Measurements from ENCODE around the gene ATP9A. TPM values are rescaled to one million over a fixed set of nuclear protein-coding genes. Genes with fewer than 3 reads are reported as not detected.

The ATP9A gene
- polyA plus RNA-seq, 1 donor (not counting 4 experiments of a cell fraction or from before 2014, with no cell fraction given): 5.8 TPM

DNA sequence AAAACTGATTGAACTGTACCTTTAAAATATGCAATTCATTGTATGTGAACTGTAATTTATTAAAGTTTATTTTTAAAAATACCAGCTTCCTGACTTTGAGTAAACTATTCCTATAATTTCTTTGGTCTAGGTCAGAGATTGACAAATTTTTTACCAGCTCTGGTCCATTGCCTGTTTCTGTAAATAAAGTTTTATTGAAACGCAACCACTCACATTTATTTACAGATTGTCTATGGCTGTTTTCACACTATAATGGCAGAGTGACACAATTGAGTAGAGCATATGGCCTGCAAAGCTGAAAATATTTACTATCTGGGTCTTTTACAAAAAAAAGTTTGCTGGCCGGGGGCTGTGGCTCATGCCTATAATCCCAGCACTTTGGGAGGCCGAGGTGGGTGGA is 192.7 kb downstream of the ATP9A start:
- H3K9me3 ChIP-seq (ENCODE audit: control insufficient read depth, low read depth, low read length): peaks cover 5% of the 10 kb centered on the region
- no peak overlapping the region for H3K4me2 ChIP-seq (ENCODE audit: control insufficient read depth, extremely low read depth, insufficient read depth, low read depth, low read length)
- no peak overlapping the region for H3K9ac ChIP-seq (ENCODE audit: control insufficient read depth, extremely low read depth, insufficient read depth, low read length)
- no peaks in the 10 kb centered on the region for H3K36me3 ChIP-seq (ENCODE audit: control insufficient read depth in 2 of 2, extremely low read depth in 1 of 2, insufficient read depth in 2 of 2, low read length in 2 of 2)
- no peaks in the 10 kb centered on the region for H3K4me1 ChIP-seq (ENCODE audit: control insufficient read depth, extremely low read depth, insufficient read depth, low read length)
- no peaks in the 10 kb centered on the region for H3K79me2 ChIP-seq (ENCODE audit: control insufficient read depth, insufficient read depth, low read length)
- no peak overlapping the region for H3K27ac ChIP-seq (ENCODE audit: control insufficient read depth, insufficient read depth, low read length)
- TF ChIP-seq, protein P1, sequence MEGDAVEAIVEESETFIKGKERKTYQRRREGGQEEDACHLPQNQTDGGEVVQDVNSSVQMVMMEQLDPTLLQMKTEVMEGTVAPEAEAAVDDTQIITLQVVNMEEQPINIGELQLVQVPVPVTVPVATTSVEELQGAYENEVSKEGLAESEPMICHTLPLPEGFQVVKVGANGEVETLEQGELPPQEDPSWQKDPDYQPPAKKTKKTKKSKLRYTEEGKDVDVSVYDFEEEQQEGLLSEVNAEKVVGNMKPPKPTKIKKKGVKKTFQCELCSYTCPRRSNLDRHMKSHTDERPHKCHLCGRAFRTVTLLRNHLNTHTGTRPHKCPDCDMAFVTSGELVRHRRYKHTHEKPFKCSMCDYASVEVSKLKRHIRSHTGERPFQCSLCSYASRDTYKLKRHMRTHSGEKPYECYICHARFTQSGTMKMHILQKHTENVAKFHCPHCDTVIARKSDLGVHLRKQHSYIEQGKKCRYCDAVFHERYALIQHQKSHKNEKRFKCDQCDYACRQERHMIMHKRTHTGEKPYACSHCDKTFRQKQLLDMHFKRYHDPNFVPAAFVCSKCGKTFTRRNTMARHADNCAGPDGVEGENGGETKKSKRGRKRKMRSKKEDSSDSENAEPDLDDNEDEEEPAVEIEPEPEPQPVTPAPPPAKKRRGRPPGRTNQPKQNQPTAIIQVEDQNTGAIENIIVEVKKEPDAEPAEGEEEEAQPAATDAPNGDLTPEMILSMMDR (optimal IDR thresholded peaks at IDR 0.05 in 1 of 3, IDR thresholded peaks at IDR 0.05 in 1 of 3, conservative IDR thresholded peaks at IDR 0.05 in 1 of 3; ENCODE audit: extremely low read depth in 1 of 3, insufficient read depth in 2 of 3, low read length in 3 of 3): no peak
- TF ChIP-seq EZH2 (IDR thresholded peaks at IDR 0.05; ENCODE audit: low read length): no peak
- H3K9me1 ChIP-seq (ENCODE audit: control insufficient read depth, extremely low read depth, insufficient read depth, low read length): no peaks in the 10 kb centered on the region
- H4K20me1 ChIP-seq (ENCODE audit: control insufficient read depth, extremely low read depth, insufficient read depth, low read length): no peaks in the 10 kb centered on the region
- H3K27me3 ChIP-seq (ENCODE audit: control insufficient read depth, extremely low read depth, insufficient read depth, low read length): peaks cover 5% of the 10 kb centered on the region
- no peak overlapping the region for H2AFZ ChIP-seq (ENCODE audit: control insufficient read depth, low read length)
- dilution Hi-C loops (cut with MboI; ENCODE audit: extremely low pct_ligation_motif_present, low sequenced_read_pairs): no loop called here
- no peak for FAIRE-seq
- DNase-seq (ENCODE audit: low read depth, low spot score): no peak
- H3K4me3 ChIP-seq (ENCODE audit: control insufficient read depth in 2 of 3, extremely low read depth in 1 of 3, insufficient read depth in 2 of 3, low read depth in 1 of 3, low read length in 3 of 3): no peak overlapping the region

DNA sequence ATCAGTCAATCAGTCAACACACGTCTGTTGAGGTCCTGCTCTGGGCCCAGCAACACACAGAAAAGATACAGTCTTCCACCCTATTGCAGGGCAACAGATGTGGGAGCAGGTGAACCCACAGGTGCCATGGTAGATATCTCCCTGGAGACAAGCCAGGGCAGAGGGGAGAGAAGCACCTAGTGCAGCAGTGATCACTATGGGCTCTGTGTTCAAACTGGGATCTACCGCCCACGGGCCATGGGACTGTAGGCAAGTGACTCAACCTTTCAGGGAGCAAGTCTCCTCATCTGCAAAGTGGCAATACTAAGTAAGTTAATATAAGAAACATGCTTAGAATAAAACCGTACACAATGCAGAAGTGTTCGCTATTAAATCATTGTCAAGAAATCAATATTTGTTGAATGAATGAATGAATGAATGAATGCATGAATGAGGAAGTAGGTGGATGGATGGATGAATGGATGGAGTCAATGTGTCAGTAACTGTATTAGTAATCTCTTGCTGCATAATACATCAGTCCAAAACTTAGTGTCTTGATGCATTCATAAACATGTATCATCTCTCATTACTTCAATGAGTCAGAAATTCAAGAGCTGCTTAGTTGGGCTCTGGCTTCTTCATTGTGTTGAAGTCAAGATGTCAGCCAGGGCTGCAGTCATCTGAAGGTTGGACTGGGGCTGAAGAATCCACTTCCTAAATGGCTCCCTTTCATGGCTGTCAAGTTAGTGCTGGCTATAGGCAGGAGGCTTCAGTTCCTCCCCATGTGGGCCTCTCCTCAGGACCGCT is 193.7 kb downstream of the ATP9A start:
- H3K9me1 ChIP-seq (ENCODE audit: control insufficient read depth, extremely low read depth, insufficient read depth, low read length): no peaks in the 10 kb centered on the region
- dilution Hi-C loops (cut with MboI; ENCODE audit: extremely low pct_ligation_motif_present, low sequenced_read_pairs): no loop called here
- no peak overlapping the region for H3K9ac ChIP-seq (ENCODE audit: control insufficient read depth, extremely low read depth, insufficient read depth, low read length)
- H3K27ac ChIP-seq (ENCODE audit: control insufficient read depth, insufficient read depth, low read length): no peak overlapping the region
- no peaks in the 10 kb centered on the region for H3K4me1 ChIP-seq (ENCODE audit: control insufficient read depth, extremely low read depth, insufficient read depth, low read length)
- TF ChIP-seq EZH2 (IDR thresholded peaks at IDR 0.05; ENCODE audit: low read length): no peak
- TF ChIP-seq, protein P1 (optimal IDR thresholded peaks at IDR 0.05 in 1 of 3, IDR thresholded peaks at IDR 0.05 in 1 of 3, conservative IDR thresholded peaks at IDR 0.05 in 1 of 3; ENCODE audit: extremely low read depth in 1 of 3, insufficient read depth in 2 of 3, low read length in 3 of 3): no peak
- no peak for DNase-seq (ENCODE audit: low read depth, low spot score)
- no peaks in the 10 kb centered on the region for H4K20me1 ChIP-seq (ENCODE audit: control insufficient read depth, extremely low read depth, insufficient read depth, low read length)
- H3K9me3 ChIP-seq (ENCODE audit: control insufficient read depth, low read depth, low read length): peaks cover 5% of the 10 kb centered on the region
- H2AFZ ChIP-seq (ENCODE audit: control insufficient read depth, low read length): no peak overlapping the region
- no peak overlapping the region for H3K4me2 ChIP-seq (ENCODE audit: control insufficient read depth, extremely low read depth, insufficient read depth, low read depth, low read length)
- no peak for FAIRE-seq
- no peaks in the 10 kb centered on the region for H3K79me2 ChIP-seq (ENCODE audit: control insufficient read depth, insufficient read depth, low read length)
- H3K4me3 ChIP-seq (ENCODE audit: control insufficient read depth in 2 of 3, extremely low read depth in 1 of 3, insufficient read depth in 2 of 3, low read depth in 1 of 3, low read length in 3 of 3): no peak overlapping the region
- peaks cover 5% of the 10 kb centered on the region for H3K27me3 ChIP-seq (ENCODE audit: control insufficient read depth, extremely low read depth, insufficient read depth, low read length)
- H3K36me3 ChIP-seq (ENCODE audit: control insufficient read depth in 2 of 2, extremely low read depth in 1 of 2, insufficient read depth in 2 of 2, low read length in 2 of 2): no peaks in the 10 kb centered on the region
